K562 (cell line): ENCODE data around the gene SHISA6. TPM values are rescaled to one million over a fixed set of nuclear protein-coding genes. Genes with fewer than 3 reads are reported as not detected.

ENCODE experiments used
- ATAC-seq: fragments of 200-7000 bp; cut with Tn5 transposase; 3 replicates; pipeline ENCODE4 v1.9.1; 2020; ENCODE audit warnings: moderate library complexity
- BruUV-seq: library from RNA; stranded (reverse); fragments of 400-500 nt; replicated peaks from 2 replicates; lab custom pipeline; 2021; lab: Mats Ljungman, UMichigan
- CTCF ChIA-PET: fragments of 300-600 bp; formaldehyde crosslinking; extraction: SDS; loops from one replicate; lab custom pipeline; 2021; ENCODE audit warnings: low intra/inter-chr PET ratio; lab: Yijun Ruan, JAX
- POLR2A ChIA-PET: fragments of 300-600, 350-650 bp; sonication (Branson Sonifier 250); formaldehyde crosslinking; extraction: SDS; loops from one replicate; lab custom pipeline; 2021; ENCODE audit warnings: antibody characterized with exemption, inconsistent platforms; lab: Yijun Ruan, JAX
- DNase-seq, 4 experiments: peaks; one replicate each; pipeline versions ENCODE4 v3.0.0 to v3.0.0-alpha.2; 2011 to 2018; ENCODE audit warnings: low spot score in 3 of 4, mixed read lengths in 3 of 4; ENCODE audit errors: extremely low read depth in 1 of 4
- FAIRE-seq: peaks from 2 replicates; lab custom pipeline; 2011; peaks lifted over from hg19 to GRCh38; lab: Jason Lieb, UNC
- H2AFZ ChIP-seq: 2 replicates; pipeline ENCODE4 v1.6.0; 2011; ENCODE audit warnings: low read depth, low read length, control low read depth, inconsistent platforms
- H3K27ac ChIP-seq: fragments of 200-600 bp; 3 replicates; pipeline ENCODE4 v1.8.0; 2011; ENCODE audit warnings: low read depth, mild to moderate bottlenecking, control low read depth, inconsistent platforms, low read length, moderate library complexity, mixed read lengths; ENCODE audit errors: extremely low read depth
- H3K27me3 ChIP-seq, 2 experiments: fragments of 300-600 bp in 1 of 2; 2 replicates in 1 of 2; 3 replicates in 1 of 2; pipeline versions ENCODE4 v1.6.0 to v1.8.0; 2011; ENCODE audit warnings: inconsistent platforms in 2 of 2, low read length in 2 of 2, mild to moderate bottlenecking in 1 of 2, mixed read lengths in 1 of 2, moderate library complexity in 1 of 2; ENCODE audit not compliant: control insufficient read depth in 2 of 2, insufficient read depth in 2 of 2
- H3K36me3 ChIP-seq: fragments of 300-600 bp; 3 replicates; pipeline ENCODE4 v1.8.0; 2011; ENCODE audit warnings: mild to moderate bottlenecking, low read length, inconsistent platforms; ENCODE audit not compliant: control insufficient read depth, insufficient read depth
- H3K4me1 ChIP-seq, 2 experiments: fragments of 200-600 bp in 1 of 2; replicated peaks in 1 of 2; 2 replicates in 1 of 2; 3 replicates in 1 of 2; pipeline versions ENCODE4 v1.5.1 to v1.8.0; 2011; ENCODE audit warnings: inconsistent platforms in 2 of 2, low read length in 2 of 2, mild to moderate bottlenecking in 1 of 2, mixed read lengths in 1 of 2, moderate library complexity in 1 of 2; ENCODE audit not compliant: control insufficient read depth in 2 of 2, insufficient read depth in 2 of 2
- H3K4me2 ChIP-seq: 2 replicates; pipeline ENCODE4 v1.6.1; 2011; ENCODE audit warnings: low read length, control low read depth, inconsistent platforms, mixed read lengths; ENCODE audit not compliant: insufficient read depth
- H3K4me3 ChIP-seq: fragments of 200-600 bp; sonication (generic), shearing (Covaris generic); 2 replicates; pipeline ENCODE4 v1.5.1; 2016; ENCODE audit warnings: control low read depth, inconsistent platforms
- H3K79me2 ChIP-seq: fragments of 200-600 bp; 3 replicates; pipeline ENCODE4 v1.8.0; 2011; ENCODE audit warnings: low read length, inconsistent platforms; ENCODE audit not compliant: control insufficient read depth, insufficient read depth
- H3K9ac ChIP-seq, 2 experiments: 2 replicates each; pipeline versions ENCODE4 v1.6.0 to v1.6.1; 2011; ENCODE audit warnings: low read depth in 2 of 2, low read length in 2 of 2, control low read depth in 1 of 2, inconsistent platforms in 1 of 2, mild to moderate bottlenecking in 1 of 2, mixed read lengths in 1 of 2; ENCODE audit not compliant: insufficient read depth in 1 of 2
- H3K9me1 ChIP-seq: one replicate; pipeline ENCODE4 v1.6.0; 2011; ENCODE audit warnings: inconsistent platforms, mild to moderate bottlenecking, low read length, moderate library complexity; ENCODE audit not compliant: control insufficient read depth, insufficient read depth
- H3K9me3 ChIP-seq: replicated peaks from 2 replicates; pipeline ENCODE4 v1.5.1; 2011; ENCODE audit warnings: low read depth, low read length, inconsistent platforms; ENCODE audit not compliant: control insufficient read depth, insufficient read depth
- H4K20me1 ChIP-seq: replicated peaks from 2 replicates; pipeline ENCODE4 v1.6.1; 2011; ENCODE audit warnings: low read length, inconsistent platforms, mixed read lengths; ENCODE audit not compliant: control insufficient read depth, insufficient read depth
- E2F8 ChIP-seq: fragments of 450-650 bp; IDR thresholded peaks from 2 replicates; pipeline ENCODE4 v1.7.1; 2018; ENCODE audit warnings: mild to moderate bottlenecking, low read depth; ENCODE audit not compliant: partially characterized antibody
- ELK3 ChIP-seq: fragments of 450-650 bp; formaldehyde crosslinking; IDR thresholded peaks from 2 replicates; pipeline ENCODE4 v1.4.0; 2020; ENCODE audit warnings: mild to moderate bottlenecking
- GABPA ChIP-seq: fragments of 200-800 bp; sonication (Bioruptor generic); conservative IDR thresholded peaks from 2 replicates; pipeline ENCODE4 v1.6.1; 2016; ENCODE audit warnings: low read depth, missing genetic modification characterization, missing compliant biosample characterization
- STAT5B ChIP-seq: fragments of 250-450 bp; sonication (Bioruptor Pico); IDR thresholded peaks from 2 replicates; pipeline ENCODE4 v1.8.0; 2021; ENCODE audit warnings: mild to moderate bottlenecking, inconsistent platforms
- TCF15 ChIP-seq: fragments of 250-450 bp; sonication (Bioruptor Pico); IDR thresholded peaks from 2 replicates; pipeline ENCODE4 v1.8.0; 2022; ENCODE audit warnings: moderate library complexity, mild to moderate bottlenecking, inconsistent platforms
- TFE3 ChIP-seq: fragments of 450-650 bp; formaldehyde crosslinking; IDR thresholded peaks from 2 replicates; pipeline ENCODE4 v1.4.0; 2020; ENCODE audit warnings: mild to moderate bottlenecking, mixed read lengths
- USF2 ChIP-seq: sonication (generic); formaldehyde crosslinking; IDR thresholded peaks from 2 replicates; pipeline ENCODE4 v1.5.0; 2020; ENCODE audit warnings: missing genetic modification reagents
- ZNF354B ChIP-seq: fragments of 250-450 bp; sonication (Bioruptor Pico); IDR thresholded peaks from 2 replicates; pipeline ENCODE4 v1.4.0; 2020
- WGBS: fragments of 100-300 bp; shearing (Covaris generic); methylation state at CpG from one replicate; pipeline ENCODE4 v1.1.6; 2016; ENCODE audit warnings: low coverage, mixed read lengths; ENCODE audit not compliant: insufficient coverage; ENCODE audit errors: missing lambda C conversion rate; 5-methylcytosine and 5-hydroxymethylcytosine counted together
- in situ Hi-C: fragments of 300-500 bp; cut with MboI; formaldehyde crosslinking; loops from 4 replicates; pipeline ENCODE4 v1.15.0; 2018; ENCODE audit warnings: inconsistent platforms, mixed read lengths
- intact Hi-C: fragments of 100-400 bp; cut with micrococcal nuclease; formaldehyde crosslinking; loops from 2 replicates; pipeline ENCODE4 v1.14.2; 2022
- polyA plus RNA-seq, 8 experiments: library from polyadenylated mRNA; depleted of rRNA in 4 of 8; stranded (reverse) in 5 of 8; unstranded in 3 of 8; fragments of >200 nt; fragmentation: Nextera tagmentation in 2 of 8; fragmentation: Illumina TruSeq in 1 of 8; extraction: Ambion mirVana in 2 of 8; extraction: Trizol in 1 of 8; gene quantifications; 2 replicates each; pipeline versions ENCODE4 v1.2.1 to v1.2.3, GENCODE V29; 2011 to 2014; ENCODE audit warnings: inconsistent platforms in 1 of 8, missing spikeins in 1 of 8
- total RNA-seq, 7 experiments: library from RNA; depleted of rRNA in 6 of 7; stranded (reverse); fragments of >200 nt in 6 of 7; fragmentation: Illumina TruSeq in 2 of 7; extraction: Trizol in 2 of 7; gene quantifications; 2 replicates each; pipeline versions ENCODE4 v1.2.1 to v1.2.3, GENCODE V29; 2011 to 2021; ENCODE audit warnings: low replicate concordance in 1 of 7

SHISA6 gene
- total and polyA plus RNA-seq, 9 of the 15 experiments (the other 6 are each of a cell fraction or from before 2014, with no cell fraction given), result not detected

- intact Hi-C loops, result no loop called here
- no peak for FAIRE-seq
- TF ChIP-seq GABPA (tag) (no peak), ELK3 (CRISPR knock-in tag) (no peak), ZNF354B (CRISPR knock-in tag) (no peak), STAT5B (no peak), USF2 (CRISPR knock-in tag) (no peak), E2F8 (no peak), TFE3 (CRISPR knock-in tag) (no peak), TCF15 (CRISPR knock-in tag) (no peak)
Measured at GRCh38 chr17:11278186-11278991, 37.4 kb downstream of the SHISA6 start.

More at GRCh38 chr17:11278186-11278991, 37.4 kb downstream of the SHISA6 start:
- Histone ChIP-seq H4K20me1 (no peaks in the 10 kb centered on the region), H3K27ac (no peak overlapping the region), H3K9me3 (no peaks in the 10 kb centered on the region), H3K9ac (no peak overlapping the region), H3K4me3 (no peak overlapping the region), H3K27me3 (no peaks in the 10 kb centered on the region), H3K4me2 (no peak overlapping the region), H3K79me2 (no peaks in the 10 kb centered on the region), H3K36me3 (no peaks in the 10 kb centered on the region), H3K4me1 (no peaks in the 10 kb centered on the region), H3K9me1 (no peaks in the 10 kb centered on the region), H2AFZ (no peak overlapping the region)
- no TSS peak for BruUV-seq
- ATAC-seq (no peak), DNase-seq (no peak)
- ChIA-PET CTCF (no interaction called here), POLR2A (no interaction called here)
- in situ Hi-C loops, result no loop called here
- WGBS, result under 1% methylated on average over 13 of the region's 15 CpGs
